MV-4-11 (cell line): Measurements from ENCODE around the gene SMTNL1.
"Not testable (repeated sequence)": the region's sequence is repeated elsewhere in the genome, so short reads cannot be mapped to it uniquely, and the experiment has no call there.

Experiments used
- DNase-seq: peaks from one replicate; lab custom pipeline; 2025; lab: John Stamatoyannopoulos, UW

The SMTNL1 gene

DNA sequence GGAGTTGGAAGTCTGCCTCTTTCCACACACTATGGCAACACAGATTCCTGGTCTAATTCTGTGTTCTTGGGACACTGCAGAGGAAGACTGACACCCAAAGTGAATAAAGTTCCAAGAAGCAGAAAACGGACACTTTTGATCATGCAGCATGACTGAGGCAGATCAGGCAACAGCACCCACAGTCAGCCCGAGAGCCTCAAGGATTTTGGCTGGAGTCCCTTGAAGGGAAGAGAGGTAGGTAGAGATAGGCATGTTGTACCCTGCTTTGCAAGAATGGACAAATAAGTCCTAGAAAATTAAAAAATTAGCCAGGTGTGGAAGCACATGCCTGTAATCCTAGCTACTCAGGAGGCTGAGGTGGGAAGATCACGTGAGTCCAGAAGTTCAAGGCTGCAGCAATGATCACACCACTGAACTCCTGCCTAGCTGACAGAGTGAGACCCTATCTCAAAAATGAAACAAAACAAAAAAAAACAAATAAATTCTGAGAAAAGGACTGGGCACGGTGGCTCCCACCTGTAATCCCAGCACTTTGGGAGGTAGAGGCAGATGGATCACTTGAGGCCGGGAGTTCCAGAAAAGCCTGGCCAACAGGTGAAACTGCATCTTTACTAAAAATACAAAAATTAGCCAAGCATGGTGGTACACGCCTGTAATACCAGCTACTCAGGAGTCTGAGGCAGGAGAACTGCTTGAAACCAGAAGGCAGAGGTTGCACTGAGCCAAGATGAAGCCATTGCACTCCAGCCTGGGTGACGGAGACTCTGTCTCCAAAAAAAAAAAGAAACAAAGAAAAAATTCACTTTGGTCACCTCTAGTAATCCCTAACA, 28.8 kb upstream of the SMTNL1 start:
- DNase-seq = no peak

DNA sequence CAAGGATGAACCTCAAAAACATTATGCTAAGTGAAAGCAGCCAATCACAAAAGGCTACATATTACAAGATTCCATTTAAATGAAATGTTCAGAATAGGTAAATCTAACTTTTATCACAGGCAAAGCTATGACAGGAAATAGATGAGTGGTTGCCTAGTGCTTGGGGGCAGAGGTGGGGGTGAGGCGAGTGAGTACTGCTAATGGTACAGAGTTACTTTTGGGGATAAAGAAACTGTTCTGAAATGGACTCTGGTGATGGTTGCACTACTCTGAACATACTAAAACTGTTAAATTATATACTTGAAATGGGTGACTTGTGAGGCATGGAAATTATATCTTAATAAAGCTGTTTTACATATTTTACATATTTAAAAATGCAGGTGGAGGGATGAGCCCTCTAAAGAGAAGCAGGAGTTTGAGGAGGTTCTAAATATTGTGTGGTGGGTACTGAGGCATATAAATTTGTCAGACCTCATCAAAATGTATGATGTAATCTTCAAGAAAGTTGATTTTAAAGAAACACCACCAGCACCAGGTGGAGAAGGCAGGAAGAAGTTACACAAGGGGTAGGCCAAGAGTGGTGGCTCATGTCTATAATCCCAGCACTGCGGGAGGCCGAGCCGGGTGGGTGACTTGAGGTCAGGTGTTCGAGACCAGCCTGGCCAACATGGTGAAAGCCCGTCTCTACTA, 25.5 kb upstream of the SMTNL1 start:
- DNase-seq = no peak

DNA sequence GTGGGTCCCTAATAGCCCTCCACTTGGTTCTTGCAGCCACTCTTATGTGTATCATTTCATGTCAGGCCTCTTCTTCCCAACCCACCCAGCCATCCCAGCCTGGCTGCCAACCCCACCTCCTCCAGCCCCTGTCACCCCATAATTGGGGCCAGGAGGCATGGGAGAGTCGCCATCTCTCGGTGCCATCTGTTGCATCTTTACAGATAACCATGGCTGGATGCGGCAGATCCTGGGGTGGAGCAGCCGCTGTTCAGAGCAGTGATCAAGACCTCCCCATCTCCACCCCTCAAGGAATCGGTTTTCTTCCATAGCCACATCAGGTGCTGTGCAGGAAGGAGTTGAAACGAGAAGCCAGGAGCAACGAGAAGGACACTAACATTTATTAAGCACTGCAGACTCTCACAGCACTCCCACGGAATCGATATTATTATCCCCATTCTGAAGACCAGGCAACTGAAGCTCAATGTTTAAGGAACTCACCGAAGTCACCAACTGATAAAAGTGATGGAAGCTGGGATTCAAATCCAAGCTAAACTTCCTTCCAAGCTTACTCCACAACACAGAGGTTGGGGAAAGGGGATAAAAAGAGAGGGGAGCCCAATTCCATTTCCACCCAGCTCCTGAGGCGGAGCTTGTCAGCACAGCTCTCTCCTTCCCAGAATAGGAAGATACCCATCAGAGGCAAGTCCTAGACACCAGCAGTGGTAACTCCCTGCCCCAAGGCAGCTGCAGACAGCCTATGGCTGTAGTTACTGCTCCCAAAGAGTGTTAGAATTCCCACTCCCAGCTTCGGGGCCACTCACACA, 24.5 kb upstream of the SMTNL1 start:
- no peak for DNase-seq

DNA sequence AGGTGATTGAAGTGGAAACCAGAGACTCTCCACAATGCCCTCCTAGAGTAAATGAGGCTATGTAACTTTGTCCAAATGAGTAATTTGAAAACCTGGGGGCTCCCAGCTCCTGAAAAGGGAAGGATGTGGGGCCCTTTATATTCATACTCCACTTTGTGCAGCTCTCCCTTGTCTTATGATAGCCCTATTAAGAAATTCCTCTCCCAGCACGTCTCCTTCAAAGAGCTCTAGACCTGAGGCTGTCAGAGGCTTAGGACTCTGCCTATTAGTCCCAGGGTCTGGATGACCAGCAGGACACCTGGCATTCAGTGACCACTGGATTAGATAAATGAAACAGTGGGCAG, 24.0 kb upstream of the SMTNL1 start:
- no peak for DNase-seq

DNA sequence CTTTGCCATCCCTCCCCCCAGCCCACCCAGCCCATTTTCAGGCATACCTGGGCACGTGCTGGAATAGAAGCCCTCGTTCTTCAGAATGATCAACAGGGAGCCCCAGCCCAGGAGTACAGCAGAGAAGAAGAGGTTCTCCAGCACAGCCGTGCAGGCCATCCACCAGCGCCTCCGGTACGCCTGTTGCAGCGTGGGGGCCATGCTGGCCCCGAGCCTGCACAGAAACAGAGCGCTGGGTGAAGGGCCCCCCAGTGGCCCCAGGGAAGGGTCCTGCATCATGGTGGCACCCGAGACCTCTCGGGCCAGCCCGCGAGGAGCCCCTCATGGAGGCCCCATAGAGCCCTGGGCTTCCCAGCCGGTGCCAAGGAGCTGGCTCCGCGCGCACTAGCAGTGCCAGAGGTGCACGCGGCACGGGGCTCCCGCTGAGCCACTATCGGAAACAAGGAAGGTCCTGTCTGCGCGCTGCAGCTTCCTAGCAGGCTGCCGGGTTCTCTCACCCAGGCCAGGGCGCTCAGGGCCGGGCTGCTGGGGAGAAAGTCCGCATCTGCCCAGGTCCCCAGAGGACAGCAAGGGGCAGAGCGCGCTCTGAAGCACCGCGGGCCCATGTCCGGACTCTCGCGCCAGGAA, 23.4 kb upstream of the SMTNL1 start:
- DNase-seq = peak; percentile 41

DNA sequence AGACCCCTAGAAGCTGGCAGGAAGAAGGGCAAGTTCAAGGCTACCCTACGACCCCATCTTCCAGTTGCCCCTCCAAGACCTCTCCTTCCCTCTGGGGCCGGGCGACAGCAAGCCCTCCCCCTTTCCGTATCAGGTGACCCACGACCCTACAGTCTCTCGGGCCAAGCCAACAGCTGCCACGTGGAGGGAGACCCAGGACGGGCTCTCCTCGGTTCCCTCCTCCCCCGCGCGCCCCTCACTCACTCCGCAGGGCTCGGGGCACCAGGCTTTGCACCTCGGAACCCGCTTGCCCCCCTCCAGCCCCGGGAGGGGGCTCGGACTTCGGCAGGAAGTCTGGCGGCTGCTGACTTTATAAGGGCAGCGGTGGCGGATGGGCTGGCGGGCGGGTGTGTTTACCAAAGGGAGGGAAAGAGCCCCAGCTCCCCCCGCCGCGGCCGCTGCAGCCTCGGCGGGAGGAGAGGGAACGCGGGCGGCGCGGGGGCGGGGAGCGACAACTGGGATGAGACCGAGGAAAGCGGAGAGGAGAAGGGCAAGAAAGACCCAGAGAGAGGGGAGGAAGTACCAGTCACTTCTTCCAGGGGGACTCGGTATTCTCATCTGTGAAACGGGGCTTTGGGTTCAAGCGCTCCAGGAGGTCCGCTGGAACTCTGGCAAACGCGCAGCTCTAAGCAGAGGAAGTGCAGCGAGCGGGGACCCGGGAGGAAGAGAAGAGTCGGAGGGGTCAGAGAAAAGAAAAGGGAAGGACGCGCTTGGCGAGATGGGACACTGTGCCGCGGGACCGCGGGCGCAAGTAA, 22.7 kb upstream of the SMTNL1 start:
- peak; percentile 51 for DNase-seq

DNA sequence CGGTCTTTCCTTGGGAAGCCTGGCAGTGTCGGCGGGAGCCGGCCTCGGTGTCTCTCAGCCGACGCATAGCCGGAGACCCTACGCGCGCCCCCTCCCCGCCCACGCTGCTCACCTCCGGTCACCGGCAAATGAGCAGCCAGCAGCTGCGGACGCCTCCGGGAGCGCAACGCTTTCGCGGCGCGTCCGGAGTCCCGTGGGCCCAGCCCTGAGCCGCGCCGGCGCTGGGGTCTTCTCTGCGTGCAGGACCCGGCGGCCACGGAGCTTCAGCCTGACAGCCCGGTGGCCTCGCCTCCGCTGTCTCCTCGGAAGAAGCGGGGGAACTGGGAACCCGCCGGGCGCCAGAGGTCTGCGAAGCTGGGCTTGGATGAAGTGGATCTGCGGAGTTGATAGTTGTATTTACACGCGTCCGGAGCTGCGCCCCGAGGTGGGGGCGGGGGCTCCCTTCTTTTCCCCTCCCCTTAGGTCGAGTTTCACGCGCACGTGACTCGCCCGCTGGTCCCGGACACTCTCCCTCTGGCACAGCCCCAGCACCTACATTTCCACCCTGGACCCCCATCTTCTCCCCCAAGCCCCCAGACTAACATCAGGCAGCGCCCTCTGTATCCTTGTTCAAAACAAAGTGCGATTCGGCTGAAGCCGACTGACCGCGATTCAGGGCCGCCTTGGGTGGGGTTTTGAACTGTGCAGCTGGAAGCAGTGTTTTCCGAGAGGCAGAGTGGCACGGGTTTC, 21.9 kb upstream of the SMTNL1 start, which contains the start of gene SLC43A1:
Gene SLC43A1 (minus strand): TSS at position 371 of the 729 bp plus-strand sequence. CDS start 1,591 bp downstream, outside the sequence.
- peak; percentile 46 for DNase-seq

DNA sequence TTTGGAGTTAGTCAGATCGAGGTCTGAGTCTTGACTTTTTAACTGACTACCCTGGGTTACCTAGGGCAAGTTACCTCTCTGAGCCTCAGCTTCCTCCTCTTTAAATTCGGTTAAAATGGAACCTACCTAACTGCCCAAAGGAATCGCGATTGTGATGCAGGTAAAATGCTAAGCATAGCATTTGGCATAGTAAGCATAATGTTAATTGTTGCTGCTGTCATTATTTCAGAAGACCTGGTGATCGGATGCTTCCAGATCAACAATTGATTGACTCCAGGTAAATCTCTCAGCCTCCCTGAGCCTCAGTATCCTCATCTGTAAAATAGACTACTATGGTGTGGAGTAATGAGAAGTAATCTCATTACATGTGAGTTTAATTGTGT, 21.3 kb upstream of the SMTNL1 start:
- no peak for DNase-seq

DNA sequence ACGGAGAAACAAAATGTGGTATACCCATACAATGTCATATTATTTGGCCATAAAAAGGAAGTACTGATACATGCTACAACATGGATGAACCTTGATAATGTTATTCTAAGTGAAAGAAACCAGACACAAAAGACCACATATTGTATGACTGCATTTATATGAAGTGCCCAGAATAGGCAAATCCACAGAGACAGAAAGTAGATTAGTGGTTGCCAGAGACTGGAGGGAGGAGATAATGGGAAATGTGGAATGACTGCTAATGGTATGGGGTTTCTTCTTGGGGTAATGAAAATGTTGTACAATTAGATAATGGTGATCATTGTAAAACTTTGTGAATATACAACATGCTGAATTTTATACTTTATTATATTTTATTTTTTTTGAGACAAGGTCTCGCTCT, 16.3 kb upstream of the SMTNL1 start:
- DNase-seq = no peak

DNA sequence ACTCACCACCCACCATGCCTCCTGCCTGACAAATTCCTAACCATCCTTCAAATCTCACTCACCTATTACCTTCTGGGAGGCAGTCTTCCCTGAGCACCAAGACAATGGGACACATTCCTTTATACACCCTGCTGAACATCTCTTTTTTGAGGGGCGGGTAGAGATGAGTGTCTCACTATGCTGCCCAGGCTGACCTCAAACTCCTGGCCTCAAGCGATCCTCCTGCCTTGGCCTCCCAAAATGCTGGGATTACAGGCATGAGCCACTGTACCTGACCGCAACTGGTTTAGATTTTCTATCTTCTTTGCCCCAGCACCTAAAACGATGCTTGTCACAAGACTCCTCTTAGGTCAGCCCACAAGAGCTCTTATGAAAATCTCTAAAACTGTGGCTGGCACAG, 14.0 kb upstream of the SMTNL1 start:
- no peak for DNase-seq

DNA sequence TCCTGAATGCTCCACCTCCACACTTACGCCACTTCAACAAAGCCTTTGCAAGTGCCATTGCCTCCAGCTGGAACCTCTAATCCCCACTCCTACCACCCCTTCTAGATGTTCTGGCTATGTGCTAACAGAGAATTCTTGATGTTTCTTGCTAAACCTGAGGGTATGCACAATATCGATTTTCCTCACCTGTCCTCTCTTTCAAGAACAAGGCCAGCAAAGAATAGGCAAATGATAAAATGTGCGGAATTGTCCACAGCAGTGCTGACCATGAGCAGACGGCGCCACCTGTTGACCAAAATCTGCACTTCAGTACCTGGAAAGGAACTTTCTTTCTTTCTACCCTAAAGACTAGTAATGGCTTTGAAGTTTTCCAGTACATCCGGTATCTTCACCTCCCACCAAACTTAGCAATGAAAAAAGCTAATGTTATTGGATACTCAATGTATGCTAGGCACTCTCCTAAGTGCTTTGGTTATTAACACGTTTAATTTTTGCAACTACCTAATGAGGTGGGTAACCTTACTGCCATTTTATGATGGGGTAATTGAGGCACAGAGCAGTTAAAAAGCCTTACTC, 10.3 kb upstream of the SMTNL1 start:
- DNase-seq = peak; percentile 30

DNA sequence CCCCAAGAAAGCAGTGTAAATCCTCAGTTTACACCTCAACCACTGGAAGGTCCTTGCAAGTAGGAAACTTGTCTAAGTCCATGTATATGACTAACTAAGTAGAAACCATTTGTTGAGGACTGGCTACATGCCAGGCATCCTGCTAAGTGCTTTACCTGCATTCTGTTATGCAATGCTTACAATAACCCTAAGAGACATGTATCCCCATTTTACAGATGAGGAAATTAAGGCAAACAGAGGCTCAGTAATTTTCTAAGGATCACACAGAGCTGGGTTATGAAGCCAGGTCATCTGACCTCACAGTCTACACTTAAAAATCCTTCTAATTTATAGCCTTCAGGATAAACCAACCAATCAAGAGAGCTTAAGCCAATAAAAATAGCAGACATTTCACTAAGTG, 8.4 kb upstream of the SMTNL1 start:
- no peak for DNase-seq

DNA sequence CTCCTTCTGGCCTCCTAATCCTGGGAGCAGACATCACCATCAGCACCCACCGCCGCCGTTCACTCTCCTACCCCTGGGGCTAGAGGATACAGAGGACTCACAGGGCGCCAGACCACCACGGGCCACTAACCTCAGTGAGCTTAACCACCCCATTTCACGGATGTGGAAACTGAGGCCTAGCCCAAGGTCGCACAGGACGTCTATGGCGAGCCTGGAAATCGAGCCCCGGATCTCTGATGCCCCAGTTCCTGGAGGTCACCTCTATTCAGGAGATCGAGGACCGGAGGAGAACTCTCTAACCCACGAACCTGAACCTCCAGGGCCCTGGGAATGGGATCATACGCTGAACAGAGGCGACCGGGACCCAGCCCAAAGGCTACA, 7.2 kb upstream of the SMTNL1 start:
- no peak for DNase-seq

DNA sequence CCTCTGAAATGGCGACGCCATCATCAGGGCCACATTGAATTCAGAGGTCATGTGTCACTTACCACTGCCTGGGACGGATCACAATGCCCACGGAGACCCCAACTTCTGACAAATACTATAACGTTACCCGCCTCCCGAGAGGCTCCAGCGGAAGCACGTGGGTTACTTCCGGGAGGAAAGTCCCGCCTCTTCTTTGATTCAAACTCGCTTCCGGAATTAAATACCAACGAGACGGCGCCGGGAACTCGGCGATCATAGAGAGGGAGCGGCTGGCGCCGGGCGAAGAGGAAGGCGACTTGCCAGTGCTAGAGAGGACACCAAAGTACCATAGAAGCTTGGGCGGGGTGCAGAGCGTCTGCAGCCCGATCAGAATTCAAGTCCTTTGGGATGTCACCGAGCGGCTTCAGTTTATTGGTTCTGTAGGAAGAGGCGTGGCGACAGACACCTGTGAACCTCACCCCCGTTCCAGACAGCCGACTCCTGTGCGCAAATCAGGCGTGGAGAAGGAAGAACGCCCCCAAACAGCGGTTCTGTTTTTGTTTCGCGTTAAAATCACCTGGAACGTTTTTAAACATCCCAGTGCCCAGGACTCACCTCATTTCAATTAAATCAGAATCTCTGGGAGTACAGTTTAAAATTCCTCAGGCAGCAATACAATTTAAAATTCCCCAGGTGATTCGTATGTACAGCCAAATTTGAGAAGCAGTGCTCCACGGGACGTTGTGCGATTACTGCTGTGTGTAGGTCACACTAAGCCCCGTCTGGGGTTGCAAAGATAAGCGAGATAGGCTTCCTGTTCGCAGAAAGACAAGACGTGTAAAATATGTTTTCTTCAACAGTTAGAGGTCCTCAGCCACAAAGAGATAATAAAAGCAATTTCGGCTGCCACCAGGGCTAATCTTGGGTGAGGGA, 6.5 kb upstream of the SMTNL1 start, which contains the start of gene TIMM10:
Gene TIMM10 (minus strand): TSS at position 159 of the 912 bp plus-strand sequence. CDS start 565 bp downstream, outside the sequence.
- DNase-seq = peak; percentile 98

DNA sequence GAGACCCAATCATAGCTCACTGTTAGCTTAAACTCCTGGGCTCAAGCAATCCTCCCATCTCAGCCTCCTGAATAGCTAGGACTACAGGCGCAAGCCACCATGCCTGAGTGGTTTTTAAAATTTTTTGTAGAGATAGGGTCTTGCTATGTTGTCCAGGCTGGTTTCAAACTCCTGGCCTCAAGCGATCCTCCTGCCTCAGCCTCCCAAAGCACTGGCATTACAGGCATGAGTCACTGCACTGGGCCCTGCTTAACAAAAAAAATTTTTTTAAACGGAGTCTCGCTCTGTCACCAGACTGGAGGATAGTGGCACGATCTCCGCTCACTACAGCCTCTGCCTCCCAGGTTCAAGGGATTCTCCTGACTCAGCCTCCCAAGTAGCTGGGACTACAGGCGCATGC, 2.9 kb upstream of the SMTNL1 start:
- DNase-seq = not testable (repeated sequence)

DNA sequence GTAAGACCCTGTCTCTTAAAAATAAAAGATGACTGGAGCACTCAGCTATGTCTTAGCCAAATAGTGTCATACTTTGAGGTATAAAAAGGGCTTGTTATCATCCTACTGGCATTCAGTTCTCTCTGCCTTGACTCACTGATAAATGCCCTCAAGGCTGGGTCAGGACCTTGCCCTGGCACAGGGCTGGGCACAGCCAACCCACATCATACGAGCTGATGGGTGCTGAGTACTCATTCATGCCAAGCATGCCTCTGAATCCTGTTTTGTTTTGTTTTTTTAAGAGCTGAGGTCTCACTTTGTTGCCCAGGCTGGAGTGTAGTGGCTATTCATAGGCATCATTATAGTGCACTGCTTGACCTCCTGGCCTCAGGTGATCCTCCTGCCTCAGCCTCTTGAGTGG, 1.9 kb downstream of the SMTNL1 start:
- no peak for DNase-seq

DNA sequence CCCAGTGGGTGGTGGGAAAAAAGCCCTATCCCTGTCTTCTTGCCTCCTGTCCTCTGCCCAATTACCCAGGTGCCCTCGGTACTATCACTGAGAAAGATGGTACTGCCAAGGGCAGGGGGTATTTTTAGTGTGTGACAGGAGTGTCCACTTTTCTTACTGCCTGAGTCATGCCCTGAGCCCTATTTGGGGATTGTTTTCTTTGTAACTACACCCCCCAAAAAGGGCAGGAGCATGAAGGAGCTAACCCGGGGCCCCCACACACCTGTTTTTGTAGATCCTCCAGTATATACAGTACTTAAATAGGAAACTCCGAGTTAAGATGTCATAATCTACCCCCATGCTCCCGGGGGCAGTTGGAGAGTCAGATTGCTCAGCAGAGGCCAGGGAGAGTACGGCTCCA, 3.8 kb downstream of the SMTNL1 start:
- DNase-seq = no peak

DNA sequence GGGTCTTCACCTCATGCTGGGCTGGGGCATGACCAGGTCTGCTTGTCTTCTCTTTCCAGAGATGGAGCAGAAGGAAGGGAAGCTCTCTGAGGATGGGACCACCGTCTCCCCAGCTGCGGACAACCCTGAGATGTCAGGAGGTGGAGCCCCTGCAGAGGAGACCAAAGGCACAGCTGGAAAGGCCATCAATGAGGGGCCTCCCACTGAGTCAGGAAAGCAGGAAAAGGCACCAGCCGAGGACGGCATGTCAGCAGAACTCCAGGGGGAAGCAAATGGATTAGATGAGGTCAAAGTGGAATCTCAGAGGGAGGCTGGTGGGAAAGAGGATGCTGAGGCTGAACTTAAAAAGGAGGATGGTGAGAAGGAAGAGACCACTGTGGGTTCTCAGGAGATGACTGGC, 5.2 kb downstream of the SMTNL1 start:
- no peak for DNase-seq

DNA sequence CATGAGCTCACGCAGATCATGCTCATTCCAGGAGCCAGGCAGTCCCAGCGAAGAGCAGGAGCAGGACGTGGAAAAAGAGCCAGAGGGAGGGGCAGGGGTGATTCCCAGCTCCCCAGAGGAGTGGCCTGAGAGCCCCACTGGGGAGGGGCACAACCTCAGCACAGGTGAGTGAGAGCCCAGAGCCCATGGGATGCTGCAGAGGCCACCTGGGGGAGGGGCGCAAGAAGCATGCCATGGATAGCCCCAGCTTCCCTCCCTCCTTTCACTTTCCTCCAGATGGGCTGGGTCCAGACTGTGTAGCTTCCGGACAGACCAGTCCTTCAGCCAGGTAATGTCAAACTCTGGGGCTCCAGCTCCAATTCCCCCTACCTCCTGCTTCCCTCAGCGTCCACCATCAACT, 6.2 kb downstream of the SMTNL1 start:
- DNase-seq = no peak
